A204.1 (cell line): ENCODE measurements around the gene MX2.
"Not testable (repeated sequence)": the region's sequence is repeated elsewhere in the genome, so short reads cannot be mapped to it uniquely, and the experiment has no call there.

ENCODE experiments used
- FAIRE-seq: peaks from 2 replicates; lab custom pipeline; 2012; peaks lifted over from hg19 to GRCh38; lab: Jason Lieb, UNC

The MX2 gene

GRCh38 chr21:41387824-41388223, 26.0 kb downstream of the MX2 start:
- no peak for FAIRE-seq

GRCh38 chr21:41388259-41388658, 26.4 kb downstream of the MX2 start:
- FAIRE-seq, result no peak

GRCh38 chr21:41390043-41390639, 28.3 kb downstream of the MX2 start:
- no peak for FAIRE-seq

- FAIRE-seq, result no peak
Measured at GRCh38 chr21:41393876-41394465, 32.1 kb downstream of the MX2 start.

GRCh38 chr21:41396558-41397075, 34.8 kb downstream of the MX2 start:
- FAIRE-seq, result no peak

- no peak for FAIRE-seq
Measured at GRCh38 chr21:41397471-41397891, 35.7 kb downstream of the MX2 start.

GRCh38 chr21:41398251-41398650, 36.4 kb downstream of the MX2 start:
- FAIRE-seq, result no peak

- FAIRE-seq, result no peak
Measured at GRCh38 chr21:41398831-41399230, 37.0 kb downstream of the MX2 start.

- FAIRE-seq, result no peak
Measured at GRCh38 chr21:41399246-41399800, 37.5 kb downstream of the MX2 start.

GRCh38 chr21:41402231-41402630, 40.4 kb downstream of the MX2 start:
- no peak for FAIRE-seq

- FAIRE-seq, result no peak
Measured at GRCh38 chr21:41402796-41403195, 41.0 kb downstream of the MX2 start.

- no peak for FAIRE-seq
Measured at GRCh38 chr21:41403331-41403730, 41.5 kb downstream of the MX2 start.

GRCh38 chr21:41403966-41404365, 42.1 kb downstream of the MX2 start:
- no peak for FAIRE-seq

GRCh38 chr21:41405321-41405720, 43.5 kb downstream of the MX2 start:
- no peak for FAIRE-seq

- no peak for FAIRE-seq
Measured at GRCh38 chr21:41406340-41406739, 44.5 kb downstream of the MX2 start.

GRCh38 chr21:41407541-41408460, 46.0 kb downstream of the MX2 start:
- no peak for FAIRE-seq

- FAIRE-seq, result no peak
Measured at GRCh38 chr21:41410361-41410760, 48.5 kb downstream of the MX2 start.

GRCh38 chr21:41410767-41411448, 49.1 kb downstream of the MX2 start:
- no peak for FAIRE-seq

- FAIRE-seq, result no peak
Measured at GRCh38 chr21:41411449-41412089, 49.7 kb downstream of the MX2 start.

- not testable (repeated sequence) for FAIRE-seq
Measured at GRCh38 chr21:41417505-41417904, 55.7 kb downstream of the MX2 start.

- no peak for FAIRE-seq
Measured at GRCh38 chr21:41418393-41418792, 56.6 kb downstream of the MX2 start.
